SK-N-SH (cell line): ENCODE data around the gene NOC2L. TPM values are rescaled to one million over a fixed set of nuclear protein-coding genes. Genes with fewer than 3 reads are reported as not detected.
"Not testable (repeated sequence)": the region's sequence is repeated elsewhere in the genome, so short reads cannot be mapped to it uniquely, and the experiment has no call there.

Experiments used
- CTCF ChIA-PET: fragments of 300-600, 350-600 bp; formaldehyde crosslinking; extraction: SDS; loops from one replicate; lab custom pipeline; 2021; lab: Yijun Ruan, JAX
- POLR2A ChIA-PET: fragments of 350-600 bp; sonication (Branson Sonifier 250); formaldehyde crosslinking; extraction: SDS; loops from one replicate; lab custom pipeline; 2020; ENCODE audit warnings: antibody characterized with exemption, inconsistent platforms; lab: Yijun Ruan, JAX
- DNase-seq: peaks from one replicate; pipeline ENCODE4 v3.0.0; 2012
- H2AFZ ChIP-seq: fragments of 200-600 bp; sonication (generic); 2 replicates; pipeline ENCODE4 v1.8.1; 2016; ENCODE audit warnings: antibody characterized with exemption, mild to moderate bottlenecking, low read depth
- H3F3A ChIP-seq: fragments of 200-600 bp; sonication (generic); replicated peaks from 2 replicates; pipeline ENCODE3; 2016; ENCODE audit warnings: antibody characterized with exemption, mild to moderate bottlenecking; ENCODE audit not compliant: insufficient read depth
- H3K27ac ChIP-seq, 2 experiments: fragments of 200-500 bp in 1 of 2; fragments of 200-600 bp in 1 of 2; sonication (Bioruptor generic) in 1 of 2; sonication (generic), shearing (Covaris generic) in 1 of 2; 2 replicates each; pipeline versions ENCODE4 v1.5.1 to v1.6.1; 2014 to 2016; ENCODE audit warnings: low read depth in 2 of 2, inconsistent platforms in 1 of 2, low read length in 1 of 2, mild to moderate bottlenecking in 1 of 2, mixed read lengths in 1 of 2
- H3K27me3 ChIP-seq: fragments of 200-600 bp; sonication (generic), shearing (Covaris generic); 2 replicates; pipeline ENCODE4 v1.6.1; 2016; ENCODE audit warnings: mixed run types; ENCODE audit not compliant: insufficient read depth
- H3K36me3 ChIP-seq, 2 experiments: fragments of 200-500 bp in 1 of 2; fragments of 200-600 bp in 1 of 2; sonication (Bioruptor generic) in 1 of 2; sonication (generic) in 1 of 2; replicated peaks in 1 of 2; 2 replicates each; pipeline versions ENCODE3 to v1.5.1; 2014 to 2016; ENCODE audit warnings: low read length in 1 of 2, mild to moderate bottlenecking in 1 of 2; ENCODE audit not compliant: insufficient read depth in 2 of 2, control insufficient read depth in 1 of 2
- H3K4me1 ChIP-seq, 2 experiments: fragments of 200-500 bp in 1 of 2; fragments of 200-600 bp in 1 of 2; sonication (Bioruptor generic) in 1 of 2; sonication (generic), shearing (Covaris generic) in 1 of 2; 2 replicates each; pipeline versions ENCODE4 v1.5.1 to v1.6.1; 2014 to 2016; ENCODE audit warnings: low read depth in 1 of 2, low read length in 1 of 2, mixed run types in 1 of 2; ENCODE audit not compliant: insufficient read depth in 2 of 2, control insufficient read depth in 1 of 2
- H3K4me2 ChIP-seq: fragments of 200-600 bp; sonication (generic), shearing (Covaris generic); 2 replicates; pipeline ENCODE4 v1.6.1; 2017; ENCODE audit warnings: mixed run types
- H3K4me3 ChIP-seq, 2 experiments: fragments of 200-500 bp in 1 of 2; fragments of 200-600 bp in 1 of 2; sonication (Bioruptor generic) in 1 of 2; sonication (generic), shearing (Covaris generic) in 1 of 2; 2 replicates each; pipeline versions ENCODE4 v1.5.1 to v1.8.1; 2014 to 2016; ENCODE audit warnings: low read depth in 2 of 2, inconsistent platforms in 1 of 2, low read length in 1 of 2, mild to moderate bottlenecking in 1 of 2, mixed read lengths in 1 of 2, moderate library complexity in 1 of 2
- H3K79me2 ChIP-seq: fragments of 200-600 bp; sonication (generic); 2 replicates; pipeline ENCODE4 v1.8.1; 2017; ENCODE audit warnings: mild to moderate bottlenecking; ENCODE audit not compliant: insufficient read depth
- H3K9ac ChIP-seq: fragments of 200-600 bp; sonication (generic); 2 replicates; pipeline ENCODE4 v1.6.1; 2017; ENCODE audit warnings: mixed run types
- H3K9me2 ChIP-seq: fragments of 200-600 bp; sonication (generic); 2 replicates; pipeline ENCODE4 v1.6.1; 2017; ENCODE audit warnings: mixed run types
- H3K9me3 ChIP-seq: fragments of 200-600 bp; sonication (generic); 2 replicates; pipeline ENCODE4 v1.6.1; 2017; ENCODE audit warnings: mixed run types, mild to moderate bottlenecking, moderate library complexity
- H4K20me1 ChIP-seq: fragments of 200-600 bp; sonication (generic); 2 replicates; pipeline ENCODE4 v1.6.1; 2017; ENCODE audit warnings: mild to moderate bottlenecking, mixed run types; ENCODE audit not compliant: insufficient read depth
- EP300 ChIP-seq, 2 experiments: IDR thresholded peaks; 2 replicates each; pipeline versions ENCODE4 v1.4.0 to v1.6.1; 2012; ENCODE audit warnings: borderline replicate concordance in 1 of 2, low read depth in 1 of 2, low read length in 1 of 2
- FOXM1 ChIP-seq: IDR thresholded peaks from 2 replicates; pipeline ENCODE4 v1.4.0; 2012; ENCODE audit warnings: low read depth, mild to moderate bottlenecking
- GATA2 ChIP-seq: sonication (generic); formaldehyde crosslinking; IDR thresholded peaks from 2 replicates; pipeline ENCODE4 v1.5.0; 2020; ENCODE audit warnings: mild to moderate bottlenecking, missing genetic modification reagents
- MAX ChIP-seq: IDR thresholded peaks from 2 replicates; pipeline ENCODE4 v1.4.0; 2012; ENCODE audit warnings: low read depth
- MXI1 ChIP-seq: IDR thresholded peaks from 2 replicates; pipeline ENCODE4 v1.6.1; 2012; ENCODE audit warnings: mild to moderate bottlenecking, low read depth, low read length, improper control_type of control experiment
- PBX3 ChIP-seq: IDR thresholded peaks from 2 replicates; pipeline ENCODE4; 2012
- SIN3A ChIP-seq: IDR thresholded peaks from 2 replicates; pipeline ENCODE4 v1.6.1; 2012; ENCODE audit warnings: low read depth, mild to moderate bottlenecking, low read length, moderate library complexity, borderline replicate concordance
- TEAD4 ChIP-seq: IDR thresholded peaks from 2 replicates; pipeline ENCODE4 v1.4.0; 2012; ENCODE audit warnings: mild to moderate bottlenecking, borderline replicate concordance; ENCODE audit not compliant: insufficient read depth
- WGBS: methylation state at CpG from one replicate; pipeline ENCODE4 v1.1.6; 2017; ENCODE audit warnings: low lambda C conversion rate; 5-methylcytosine and 5-hydroxymethylcytosine counted together
- polyA plus RNA-seq, 3 experiments: library from polyadenylated mRNA; depleted of rRNA; stranded (reverse); fragments of >200 nt; gene quantifications; 2 replicates each; pipeline ENCODE4 v1.2.3, GENCODE V29; 2012
- TF ChIP-seq, protein P1 (sequence below): fragments of 150-350 bp; IDR thresholded peaks from 2 replicates; pipeline ENCODE4 v1.6.1; 2017; ENCODE audit warnings: antibody characterized with exemption, low read length, low read depth, borderline replicate concordance

The NOC2L gene
- polyA plus RNA-seq, 1 of the 3 experiments (the other 2 are of a cell fraction): 124 TPM

GRCh38 chr1:995665-996633, 36.9 kb upstream of the NOC2L start:
- H3K4me3 ChIP-seq: no peak overlapping the region
- POLR2A ChIA-PET: no interaction called here

DNA sequence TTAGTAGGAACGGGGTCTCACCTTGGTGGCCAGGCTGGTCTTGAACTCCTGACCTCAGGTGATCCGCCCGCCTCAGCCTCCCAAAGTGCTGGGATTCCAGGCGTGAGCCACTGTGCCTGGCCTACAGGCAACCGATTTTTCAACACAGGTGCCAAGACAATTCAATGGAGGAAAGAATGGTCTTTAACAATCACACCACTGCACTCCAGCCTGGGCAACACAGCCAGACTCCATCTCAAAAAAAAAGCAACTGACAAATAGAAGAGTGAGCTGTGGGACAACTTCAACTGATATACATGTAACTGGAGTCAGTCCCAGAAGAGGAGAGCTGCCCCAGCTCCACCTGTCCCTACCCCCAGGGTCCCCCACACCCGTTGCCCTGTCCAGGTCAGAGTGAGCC, 35.5 kb upstream of the NOC2L start:
- H3K4me1 ChIP-seq, H3F3A ChIP-seq, H3K9me2 ChIP-seq, H3K4me2 ChIP-seq, H3K27ac ChIP-seq, H3K9me3 ChIP-seq, H3K9ac ChIP-seq, H3K36me3 ChIP-seq, H3K79me2 ChIP-seq, H2AFZ ChIP-seq, H3K27me3 ChIP-seq, H3K4me3 ChIP-seq, H4K20me1 ChIP-seq, POLR2A ChIA-PET: not testable (repeated sequence)
- CTCF ChIA-PET: interaction anchor here (0.9 to 13.2 kb wide), 5 partner anchors 11 to 216 kb away, joined by 3 to 246 read pairs (median 3); partner anchors contain the start of gene PERM1
- peak; percentile 12 for DNase-seq
- 11% methylated on average over 2 of the region's 6 CpGs for WGBS

More at GRCh38 chr1:995665-996633, 36.9 kb upstream of the NOC2L start:
- peaks cover 0 to 10% of the 10 kb centered on the region in 2 experiments; a peak in 1 of 4 replicates for H3K4me1 ChIP-seq
- 8% methylated on average over 19 of the region's 30 CpGs for WGBS
- DNase-seq: peak; percentile 52
- H3K36me3 ChIP-seq: no peaks in the 10 kb centered on the region
- H3F3A ChIP-seq: no peaks in the 10 kb centered on the region
- H3K79me2 ChIP-seq: no peaks in the 10 kb centered on the region
- H3K9me3 ChIP-seq: peaks cover 4% of the 10 kb centered on the region; the same call in 1 of the 2 replicates
- H4K20me1 ChIP-seq: no peaks in the 10 kb centered on the region
- H3K27me3 ChIP-seq: peaks cover 7% of the 10 kb centered on the region; the same call in 1 of the 2 replicates
- TF ChIP-seq MAX (no peak), GATA2 (peak; percentile 19; the same call in 1 of the 2 replicates)
- CTCF ChIA-PET: interaction anchor here (1.0 to 13.2 kb wide), 5 partner anchors 13 to 68 kb away, joined by 3 to 246 read pairs (median 5); partner anchors contain the start of gene PERM1
- no peak overlapping the region for H3K27ac ChIP-seq
- no peak overlapping the region for H3K9ac ChIP-seq
- H2AFZ ChIP-seq: no peak overlapping the region
- no peak overlapping the region for H3K4me2 ChIP-seq
- H3K9me2 ChIP-seq: no peaks in the 10 kb centered on the region

DNA sequence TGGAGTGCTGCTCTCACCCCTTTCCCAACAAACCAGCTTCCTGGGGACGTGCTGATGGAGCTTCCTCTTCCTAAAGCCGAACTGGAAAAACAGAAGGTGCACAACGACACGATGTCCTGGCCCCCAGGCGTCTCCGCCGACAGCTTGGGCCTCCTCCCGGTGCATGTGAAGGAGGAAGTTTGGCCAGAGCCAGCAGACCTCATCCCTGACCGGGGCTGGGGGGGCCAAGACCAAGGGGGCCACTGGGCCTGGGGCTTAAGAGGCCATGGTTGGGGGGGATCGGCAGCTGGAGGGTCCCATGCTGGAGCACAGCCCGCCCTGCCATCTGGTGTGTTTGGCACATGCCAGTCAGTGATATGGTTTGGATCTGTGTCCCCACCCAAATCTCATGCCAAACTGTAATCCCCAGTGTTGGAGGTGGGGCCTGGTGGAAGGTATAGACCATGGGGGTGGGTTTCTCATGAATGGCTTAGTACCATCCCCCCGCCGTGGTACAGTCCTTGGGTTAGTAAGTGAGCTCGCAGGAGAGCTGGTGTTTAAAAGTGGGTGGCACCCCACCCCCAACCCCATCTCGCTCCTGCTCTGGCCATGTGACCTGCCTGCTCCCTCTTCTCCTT, 34.4 kb upstream of the NOC2L start:
- Histone ChIP-seq H3K9ac (no peak overlapping the region), H3F3A (no peaks in the 10 kb centered on the region), H3K4me3 (no peak overlapping the region), H4K20me1 (no peaks in the 10 kb centered on the region), H3K36me3 (no peaks in the 10 kb centered on the region), H3K9me2 (no peaks in the 10 kb centered on the region), H3K79me2 (no peaks in the 10 kb centered on the region), H3K27ac (no peak overlapping the region), H3K4me1 (peaks cover 0 to 3% of the 10 kb centered on the region in 2 experiments; a peak in 1 of 4 replicates), H3K4me2 (no peak overlapping the region), H3K9me3 (peaks cover 4% of the 10 kb centered on the region; the same call in 1 of the 2 replicates), H3K27me3 (peaks cover 4% of the 10 kb centered on the region; the same call in 1 of the 2 replicates), H2AFZ (no peak overlapping the region)
- TF ChIP-seq MXI1 (no peak), FOXM1 (no peak), EP300 (IDR thresholded peaks at IDR 0.05; ENCODE audit: borderline replicate concordance in 1 of 2, low read depth in 1 of 2, low read length in 1 of 2) (no peak), PBX3 (no peak), SIN3A (no peak), GATA2 (no peak), TEAD4 (no peak)
- TF ChIP-seq, protein P1, sequence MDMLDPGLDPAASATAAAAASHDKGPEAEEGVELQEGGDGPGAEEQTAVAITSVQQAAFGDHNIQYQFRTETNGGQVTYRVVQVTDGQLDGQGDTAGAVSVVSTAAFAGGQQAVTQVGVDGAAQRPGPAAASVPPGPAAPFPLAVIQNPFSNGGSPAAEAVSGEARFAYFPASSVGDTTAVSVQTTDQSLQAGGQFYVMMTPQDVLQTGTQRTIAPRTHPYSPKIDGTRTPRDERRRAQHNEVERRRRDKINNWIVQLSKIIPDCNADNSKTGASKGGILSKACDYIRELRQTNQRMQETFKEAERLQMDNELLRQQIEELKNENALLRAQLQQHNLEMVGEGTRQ: no peak
- ChIA-PET CTCF (interaction anchor here (0.8 to 13.2 kb wide), 6 partner anchors 9 to 71 kb away, joined by 3 to 246 read pairs (median 4); partner anchors contain the start of gene PERM1), POLR2A (interaction anchor here (0.7 kb wide), 1 partner anchor 26 kb away, joined by 6 read pairs; no protein-coding TSS in a partner anchor)
- 43% methylated on average over 9 of the region's 15 CpGs for WGBS
- DNase-seq: peak; percentile 15
